OCI-LY7 (cell line): ENCODE data around the gene USP15. TPM values are rescaled to one million over a fixed set of nuclear protein-coding genes. Genes with fewer than 3 reads are reported as not detected.

Experiments used
- BruUV-seq: library from RNA; stranded (reverse); fragments of 400-500 nt; replicated peaks from 2 replicates; lab custom pipeline; 2021; lab: Mats Ljungman, UMichigan
- CTCF ChIA-PET: fragments of 300-600 bp; sonication (Branson Sonifier 250); formaldehyde crosslinking; loops from one replicate; lab custom pipeline; 2022; ENCODE audit warnings: antibody characterized with exemption; ENCODE audit not compliant: unreplicated experiment; lab: Charles Lee
- POLR2A ChIA-PET: fragments of 300-600 bp; sonication (Branson Sonifier 250); formaldehyde crosslinking; loops from one replicate; lab custom pipeline; 2022; ENCODE audit warnings: antibody characterized with exemption; lab: Charles Lee
- DNase-seq: peaks from one replicate; pipeline ENCODE4 v3.0.0-alpha.2; 2015; ENCODE audit warnings: low spot score
- H2AFZ ChIP-seq: fragments of 200-600 bp; sonication (generic), shearing (Covaris generic); 2 replicates; pipeline ENCODE4 v1.6.1; 2014; ENCODE audit warnings: mild to moderate bottlenecking, antibody characterized with exemption, low read length, moderate library complexity
- H3K27ac ChIP-seq: fragments of 200-600 bp; sonication (generic); 2 replicates; pipeline ENCODE4 v1.5.1; 2014; ENCODE audit warnings: mixed run types, low read depth, mild to moderate bottlenecking, moderate library complexity, low read length, inconsistent platforms; ENCODE audit not compliant: poor library complexity, severe bottlenecking
- H3K36me3 ChIP-seq: fragments of 200-600 bp; sonication (generic); 2 replicates; pipeline ENCODE4 v1.6.1; 2014; ENCODE audit warnings: mild to moderate bottlenecking, antibody characterized with exemption, low read length, moderate library complexity, mixed read lengths; ENCODE audit not compliant: insufficient read depth
- H3K4me1 ChIP-seq: fragments of 200-600 bp; sonication (generic); 2 replicates; pipeline ENCODE4 v1.5.1; 2014; ENCODE audit warnings: mild to moderate bottlenecking, low read length; ENCODE audit not compliant: insufficient read depth, poor library complexity, severe bottlenecking
- H3K4me2 ChIP-seq: fragments of 200-600 bp; sonication (generic); 2 replicates; pipeline ENCODE4 v1.6.1; 2014; ENCODE audit warnings: mild to moderate bottlenecking, low read length
- H3K4me3 ChIP-seq: fragments of 200-600 bp; sonication (generic); 2 replicates; pipeline ENCODE4 v1.5.1; 2014; ENCODE audit warnings: mild to moderate bottlenecking, low read depth, low read length; ENCODE audit not compliant: poor library complexity, severe bottlenecking
- H3K79me2 ChIP-seq: fragments of 200-600 bp; sonication (generic); 2 replicates; pipeline ENCODE4 v1.6.1; 2016; ENCODE audit warnings: low read depth, mild to moderate bottlenecking, low read length, moderate library complexity, mixed read lengths; ENCODE audit not compliant: insufficient read depth
- H3K9me2 ChIP-seq: fragments of 200-600 bp; sonication (generic); 2 replicates; pipeline ENCODE4 v1.6.1; 2016; ENCODE audit warnings: mild to moderate bottlenecking, low read length, mixed read lengths; ENCODE audit not compliant: insufficient read depth
- H3K9me3 ChIP-seq: fragments of 200-600 bp; sonication (generic); 2 replicates; pipeline ENCODE4 v1.6.1; 2014; ENCODE audit warnings: mild to moderate bottlenecking, mixed run types, low read length, mixed read lengths
- H4K20me1 ChIP-seq: fragments of 200-600 bp; sonication (generic); 2 replicates; pipeline ENCODE4 v1.6.1; 2014; ENCODE audit warnings: mild to moderate bottlenecking, antibody characterized with exemption, low read length, moderate library complexity, mixed read lengths; ENCODE audit not compliant: insufficient read depth
- EZH2phosphoT487 ChIP-seq: fragments of 200-600 bp; sonication (generic); IDR thresholded peaks from 2 replicates; pipeline ENCODE4 v1.6.1; 2018; ENCODE audit warnings: low read depth, borderline replicate concordance, mild to moderate bottlenecking, mixed run types, antibody characterized with exemption, low read length, moderate library complexity, mixed read lengths
- intact Hi-C: fragments of 100-400 bp; cut with micrococcal nuclease; formaldehyde crosslinking; loops from one replicate; pipeline ENCODE4 v1.10.0; 2022; ENCODE audit not compliant: unreplicated experiment
- total RNA-seq, 2 experiments: library from RNA; depleted of rRNA in 1 of 2; stranded (reverse); fragments of >200 nt in 1 of 2; shearing (Covaris generic) in 1 of 2; gene quantifications; 2 replicates each; pipeline ENCODE4 v1.2.3, GENCODE V29; 2014 to 2022
- TF ChIP-seq, protein P1 (sequence below): fragments of 200-600 bp; sonication (generic); conservative IDR thresholded peaks from 2 replicates; pipeline ENCODE4 v1.5.1; 2014; ENCODE audit warnings: mild to moderate bottlenecking, antibody characterized with exemption, low read length, moderate library complexity, mixed read lengths

Gene USP15
- total RNA-seq, 2 experiments from 2014 or later, result 43.3 to 62.8 TPM

DNA sequence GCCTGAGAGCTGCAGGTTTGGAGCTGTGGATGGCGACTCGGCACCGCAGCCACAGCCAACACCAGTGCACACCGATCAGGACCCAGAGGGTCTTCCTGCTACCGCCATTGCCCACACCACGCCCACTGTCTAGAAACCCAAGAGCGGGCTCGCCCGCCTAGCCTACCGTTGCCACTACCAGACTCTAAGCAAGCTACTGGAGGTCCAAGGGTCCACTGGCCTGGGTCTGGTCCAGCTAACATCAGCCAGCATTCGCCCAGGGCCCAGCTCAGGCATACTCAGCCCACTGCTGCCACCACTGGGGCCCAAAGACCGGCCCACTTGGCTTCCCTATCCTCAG lies 175.9 kb downstream of the USP15 start:
- Histone ChIP-seq H3K79me2 (no peaks in the 10 kb centered on the region), H3K36me3 (no peaks in the 10 kb centered on the region), H3K9me2 (no peaks in the 10 kb centered on the region), H4K20me1 (no peaks in the 10 kb centered on the region), H3K27ac (no peak overlapping the region), H2AFZ (no peak overlapping the region), H3K4me1 (peaks cover 6% of the 10 kb centered on the region), H3K9me3 (0 out of 2 replicates have a peak, but pooled peaks cover 5% of the 10 kb centered on the region), H3K4me3 (no peak overlapping the region), H3K4me2 (no peak overlapping the region; the same call in 1 of the 2 replicates)
- no TSS peak for BruUV-seq
- ChIA-PET POLR2A (interaction anchor here (1.1 kb wide), 1 partner anchor 167 kb away, joined by 3 read pairs; no protein-coding TSS in a partner anchor), CTCF (no interaction called here)
- intact Hi-C loops, result loop anchor here (5.0 kb wide), 1 partner anchor 146 kb away; no protein-coding TSS in a partner anchor
- no peak for TF ChIP-seq EZH2phosphoT487
- TF ChIP-seq, protein P1, sequence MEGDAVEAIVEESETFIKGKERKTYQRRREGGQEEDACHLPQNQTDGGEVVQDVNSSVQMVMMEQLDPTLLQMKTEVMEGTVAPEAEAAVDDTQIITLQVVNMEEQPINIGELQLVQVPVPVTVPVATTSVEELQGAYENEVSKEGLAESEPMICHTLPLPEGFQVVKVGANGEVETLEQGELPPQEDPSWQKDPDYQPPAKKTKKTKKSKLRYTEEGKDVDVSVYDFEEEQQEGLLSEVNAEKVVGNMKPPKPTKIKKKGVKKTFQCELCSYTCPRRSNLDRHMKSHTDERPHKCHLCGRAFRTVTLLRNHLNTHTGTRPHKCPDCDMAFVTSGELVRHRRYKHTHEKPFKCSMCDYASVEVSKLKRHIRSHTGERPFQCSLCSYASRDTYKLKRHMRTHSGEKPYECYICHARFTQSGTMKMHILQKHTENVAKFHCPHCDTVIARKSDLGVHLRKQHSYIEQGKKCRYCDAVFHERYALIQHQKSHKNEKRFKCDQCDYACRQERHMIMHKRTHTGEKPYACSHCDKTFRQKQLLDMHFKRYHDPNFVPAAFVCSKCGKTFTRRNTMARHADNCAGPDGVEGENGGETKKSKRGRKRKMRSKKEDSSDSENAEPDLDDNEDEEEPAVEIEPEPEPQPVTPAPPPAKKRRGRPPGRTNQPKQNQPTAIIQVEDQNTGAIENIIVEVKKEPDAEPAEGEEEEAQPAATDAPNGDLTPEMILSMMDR, result no peak
- DNase-seq, result no peak

GRCh38 chr12:62438098-62438692 lies 178.0 kb downstream of the USP15 start:
- Histone ChIP-seq H3K9me2 (no peaks in the 10 kb centered on the region), H3K36me3 (no peaks in the 10 kb centered on the region), H4K20me1 (no peaks in the 10 kb centered on the region), H3K79me2 (no peaks in the 10 kb centered on the region), H3K4me2 (no peak overlapping the region), H3K4me3 (no peak overlapping the region), H2AFZ (no peak overlapping the region), H3K4me1 (peaks cover 6% of the 10 kb centered on the region), H3K9me3 (0 out of 2 replicates have a peak, but pooled peaks cover 11% of the 10 kb centered on the region), H3K27ac (no peak overlapping the region)
- DNase-seq, result peak; percentile 60
- POLR2A ChIA-PET, result interaction anchor here (0.6 to 0.8 kb wide), 2 partner anchors 22 to 1092 kb away, joined by 3 read pairs; no protein-coding TSS in a partner anchor
- no TSS peak for BruUV-seq
- CTCF ChIA-PET, result interaction anchor here (0.6 kb wide), 1 partner anchor 156 kb away, joined by 3 read pairs; no protein-coding TSS in a partner anchor
- intact Hi-C loops, result loop anchor here (1.0 to 5.0 kb wide), 2 partner anchors 144 to 356 kb away; no protein-coding TSS in a partner anchor
- TF ChIP-seq EZH2phosphoT487, result no peak
- TF ChIP-seq, protein P1, result peak; percentile 94
